ENCODE results near the gene BEX3.

- TF ChIP-seq, protein P1, sequence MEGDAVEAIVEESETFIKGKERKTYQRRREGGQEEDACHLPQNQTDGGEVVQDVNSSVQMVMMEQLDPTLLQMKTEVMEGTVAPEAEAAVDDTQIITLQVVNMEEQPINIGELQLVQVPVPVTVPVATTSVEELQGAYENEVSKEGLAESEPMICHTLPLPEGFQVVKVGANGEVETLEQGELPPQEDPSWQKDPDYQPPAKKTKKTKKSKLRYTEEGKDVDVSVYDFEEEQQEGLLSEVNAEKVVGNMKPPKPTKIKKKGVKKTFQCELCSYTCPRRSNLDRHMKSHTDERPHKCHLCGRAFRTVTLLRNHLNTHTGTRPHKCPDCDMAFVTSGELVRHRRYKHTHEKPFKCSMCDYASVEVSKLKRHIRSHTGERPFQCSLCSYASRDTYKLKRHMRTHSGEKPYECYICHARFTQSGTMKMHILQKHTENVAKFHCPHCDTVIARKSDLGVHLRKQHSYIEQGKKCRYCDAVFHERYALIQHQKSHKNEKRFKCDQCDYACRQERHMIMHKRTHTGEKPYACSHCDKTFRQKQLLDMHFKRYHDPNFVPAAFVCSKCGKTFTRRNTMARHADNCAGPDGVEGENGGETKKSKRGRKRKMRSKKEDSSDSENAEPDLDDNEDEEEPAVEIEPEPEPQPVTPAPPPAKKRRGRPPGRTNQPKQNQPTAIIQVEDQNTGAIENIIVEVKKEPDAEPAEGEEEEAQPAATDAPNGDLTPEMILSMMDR (IDR thresholded peaks at IDR 0.05) = no peak
- no peak for TF ChIP-seq POLR2A (IDR thresholded peaks at IDR 0.05)
Measured at GRCh38 chrX:103418811-103419340, 42.5 kb downstream of the BEX3 start.
